Gastroesophageal sphincter (tissue), 4 donors: Measurements from ENCODE around the gene HPD. TPM values are rescaled to one million over a fixed set of nuclear protein-coding genes. Genes with fewer than 3 reads are reported as not detected.
A peak's percentile ranks its signal among the peaks of the same experiment; 100 is the strongest.

ENCODE experiments used
- ATAC-seq: fragments of 150-250 bp; one replicate; pipeline ENCODE4 v1.9.1; 2016; ENCODE audit warnings: mild to moderate bottlenecking, moderate library complexity
- H3K27ac ChIP-seq, 4 donors: fragments of 200-600 bp; sonication (generic) in 3 of 4; 1 replicate in 3 of 4; 2 replicates in 1 of 4; pipeline ENCODE4 v1.5.1; 2016 to 2019
- H3K27me3 ChIP-seq: fragments of 200-600 bp; sonication (generic); one replicate; pipeline ENCODE4 v1.5.1; 2019
- H3K36me3 ChIP-seq, 2 donors: fragments of 200-600 bp; sonication (generic); one replicate each; pipeline ENCODE4 v1.5.1; 2019; ENCODE audit warnings: control low read depth in 1 of 2
- H3K4me1 ChIP-seq, 3 donors: fragments of 200-600 bp; sonication (generic); 1 replicate in 2 of 3; 2 replicates in 1 of 3; pipeline ENCODE4 v1.5.1; 2016 to 2019; ENCODE audit warnings: control low read depth in 2 of 3
- H3K4me3 ChIP-seq, 2 donors: fragments of 200-600 bp; sonication (generic); one replicate each; pipeline ENCODE4 v1.5.1; 2019; ENCODE audit warnings: mild to moderate bottlenecking in 1 of 2, moderate library complexity in 1 of 2
- H3K9me3 ChIP-seq, 3 donors: fragments of 200-600 bp; sonication (generic); one replicate each; pipeline ENCODE4 v1.5.1; 2017 to 2019; ENCODE audit warnings: control low read depth in 2 of 3
- CTCF ChIP-seq, 4 experiments: fragments of 200-600 bp in 2 of 4; fragments of 450-650 bp in 2 of 4; sonication (generic) in 1 of 4; IDR thresholded peaks; one replicate each; pipeline ENCODE4 v1.5.1; 2017 to 2019; ENCODE audit warnings: antibody characterized with exemption in 4 of 4, mild to moderate bottlenecking in 2 of 4, moderate library complexity in 2 of 4
- EP300 ChIP-seq: sonication (generic); formaldehyde crosslinking; IDR thresholded peaks from one replicate; pipeline ENCODE4 v1.6.1; 2017; ENCODE audit warnings: antibody characterized with exemption, mild to moderate bottlenecking
- POLR2A ChIP-seq, 2 donors: fragments of 450-650 bp; IDR thresholded peaks; one replicate each; pipeline ENCODE4 v1.6.1; 2017; ENCODE audit warnings: antibody characterized with exemption in 2 of 2, mild to moderate bottlenecking in 2 of 2, moderate library complexity in 1 of 2
- POLR2AphosphoS5 ChIP-seq: sonication (generic); formaldehyde crosslinking; IDR thresholded peaks from one replicate; pipeline ENCODE4 v1.6.1; 2017; ENCODE audit warnings: antibody characterized with exemption
- WGBS, 2 donors: methylation state at CpG; one replicate each; pipeline ENCODE4 v1.1.5; 2018; ENCODE audit warnings: low coverage in 1 of 2; 5-methylcytosine and 5-hydroxymethylcytosine counted together
- total RNA-seq, 4 donors: library from RNA; depleted of rRNA; stranded (reverse); fragments of >200 nt; gene quantifications; one replicate each; pipeline ENCODE4 v1.1.0, GENCODE V29; 2016

Gene HPD
- total RNA-seq, result 1 to 10 TPM in 3 of 4 donors, not detected in 1; 1.2 to 5.0 (median 2.6) TPM

- H3K9me3 ChIP-seq, result no peaks in the 10 kb centered on the region
- TF ChIP-seq POLR2A (IDR thresholded peaks at IDR 0.05) (no peak), EP300 (no peak), POLR2AphosphoS5 (peak; percentile 84), CTCF (IDR thresholded peaks at IDR 0.05) (peak in 1 of 4 experiments; percentile 2)
- H3K4me1 ChIP-seq, result peaks cover 4 to 32% (median 14%) of the 10 kb centered on the region in 3 donors
- H3K27ac ChIP-seq, result peak within 1 kb of the TSS; percentile 83 to 91 (median 90)
- H3K4me3 ChIP-seq, result peak within 1 kb of the TSS in 1 of 2 donors; percentile 6
- H3K36me3 ChIP-seq, result no peaks in the 10 kb centered on the region
- 29 to 34% methylated on average over 1 to 5 of the region's 16 CpGs for WGBS, 2 donors
- ATAC-seq, result peak; percentile 97
- no peaks in the 10 kb centered on the region for H3K27me3 ChIP-seq
These were observed at the start of gene HPD for GRCh38 chr12:121858662-121859572. Gene HPD, minus strand, starts transcription at chr12:121858859. Its CDS starts 36 bp downstream, at chr12:121858823.

- ATAC-seq, result no peak
- Histone ChIP-seq H3K27ac (no peak overlapping the region), H3K9me3 (no peaks in the 10 kb centered on the region), H3K4me3 (no peak overlapping the region), H3K36me3 (peaks cover 0 to 100% of the 10 kb centered on the region in 2 donors), H3K4me1 (no peaks in the 10 kb centered on the region), H3K27me3 (no peaks in the 10 kb centered on the region)
- 65% methylated on average over 3 to 4 of the region's 4 CpGs for WGBS, 2 donors
- no peak for TF ChIP-seq POLR2A (IDR thresholded peaks at IDR 0.05)
- TF ChIP-seq POLR2AphosphoS5, result no peak
- TF ChIP-seq EP300, result no peak
- TF ChIP-seq CTCF (IDR thresholded peaks at IDR 0.05), result no peak
These were observed 47.1 kb upstream of the HPD start for GRCh38 chr12:121905746-121906145.

- Histone ChIP-seq H3K36me3 (peaks cover 0 to 100% of the 10 kb centered on the region in 2 donors), H3K27me3 (no peaks in the 10 kb centered on the region), H3K4me3 (no peak overlapping the region), H3K27ac (no peak overlapping the region), H3K9me3 (no peaks in the 10 kb centered on the region), H3K4me1 (no peaks in the 10 kb centered on the region)
- WGBS, 2 donors, result no CpG with 5 or more reads among the region's 2 CpGs
- ATAC-seq, result no peak
- no peak for TF ChIP-seq EP300
- TF ChIP-seq CTCF (IDR thresholded peaks at IDR 0.05), result no peak
- TF ChIP-seq POLR2AphosphoS5, result no peak
- TF ChIP-seq POLR2A (IDR thresholded peaks at IDR 0.05), result no peak
These were observed 44.5 kb upstream of the HPD start for GRCh38 chr12:121903202-121903601.

GRCh38 chr12:121899590-121899989, 40.9 kb upstream of the HPD start:
- ATAC-seq, result no peak
- Histone ChIP-seq H3K9me3 (no peaks in the 10 kb centered on the region), H3K4me3 (no peak overlapping the region), H3K27me3 (no peaks in the 10 kb centered on the region), H3K27ac (no peak overlapping the region), H3K36me3 (peaks cover 0 to 100% of the 10 kb centered on the region in 2 donors), H3K4me1 (peaks cover 0 to 2% (median 0%) of the 10 kb centered on the region in 3 donors)
- TF ChIP-seq POLR2A (IDR thresholded peaks at IDR 0.05) (no peak), CTCF (IDR thresholded peaks at IDR 0.05) (no peak), POLR2AphosphoS5 (no peak)
- WGBS, 2 donors, result no CpG with 5 or more reads among the region's 14 CpGs

- ATAC-seq, result no peak
- Histone ChIP-seq H3K36me3 (peaks cover 0 to 97% of the 10 kb centered on the region in 2 donors), H3K4me1 (peaks cover 0 to 15% (median 0%) of the 10 kb centered on the region in 3 donors), H3K9me3 (no peaks in the 10 kb centered on the region), H3K27me3 (no peaks in the 10 kb centered on the region), H3K27ac (no peak overlapping the region), H3K4me3 (no peak overlapping the region)
- TF ChIP-seq CTCF (IDR thresholded peaks at IDR 0.05), result no peak
- TF ChIP-seq EP300, result no peak
- TF ChIP-seq POLR2A (IDR thresholded peaks at IDR 0.05), result no peak
- no peak for TF ChIP-seq POLR2AphosphoS5
- 71 to 82% methylated on average over 3 to 5 of the region's 5 CpGs for WGBS, 2 donors
These were observed 39.6 kb upstream of the HPD start for GRCh38 chr12:121898287-121898686.
